ENCODE measurements around the gene LAMA5. TPM values are rescaled to one million over a fixed set of nuclear protein-coding genes. Genes with fewer than 3 reads are reported as not detected.

LAMA5 gene
- total RNA-seq, 1 donor from 2014 or later, result 5.4 TPM

DNA sequence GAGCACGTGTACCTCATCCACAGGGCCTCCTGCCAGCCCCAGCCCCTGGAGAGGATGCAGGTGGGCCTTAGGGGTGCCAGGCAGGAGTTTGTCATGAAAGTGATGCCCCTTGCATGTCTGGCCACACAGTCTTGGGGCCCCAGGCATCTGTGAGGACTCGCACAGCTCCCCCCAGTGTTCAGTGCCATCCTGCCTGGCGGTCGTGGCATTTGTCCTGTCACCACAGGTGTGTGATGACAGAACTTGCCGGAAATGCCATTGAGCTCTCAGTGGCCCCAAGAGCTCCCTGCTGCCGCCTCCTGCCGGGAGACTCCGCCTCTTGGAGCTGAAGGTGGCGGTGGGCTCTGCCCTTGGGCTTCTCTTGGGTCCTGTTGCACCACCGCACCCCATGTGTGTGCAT lies 94.9 kb downstream of the LAMA5 start:
- no peak for DNase-seq (ENCODE audit: low read depth in 2 of 2)

GRCh38 chr20:62269871-62270270 lies 97.2 kb downstream of the LAMA5 start:
- no peak for DNase-seq (ENCODE audit: low read depth in 2 of 2)

- DNase-seq (ENCODE audit: low read depth in 2 of 2), result no peak
Measured at GRCh38 chr20:62269378-62269777, 97.7 kb downstream of the LAMA5 start.

DNA sequence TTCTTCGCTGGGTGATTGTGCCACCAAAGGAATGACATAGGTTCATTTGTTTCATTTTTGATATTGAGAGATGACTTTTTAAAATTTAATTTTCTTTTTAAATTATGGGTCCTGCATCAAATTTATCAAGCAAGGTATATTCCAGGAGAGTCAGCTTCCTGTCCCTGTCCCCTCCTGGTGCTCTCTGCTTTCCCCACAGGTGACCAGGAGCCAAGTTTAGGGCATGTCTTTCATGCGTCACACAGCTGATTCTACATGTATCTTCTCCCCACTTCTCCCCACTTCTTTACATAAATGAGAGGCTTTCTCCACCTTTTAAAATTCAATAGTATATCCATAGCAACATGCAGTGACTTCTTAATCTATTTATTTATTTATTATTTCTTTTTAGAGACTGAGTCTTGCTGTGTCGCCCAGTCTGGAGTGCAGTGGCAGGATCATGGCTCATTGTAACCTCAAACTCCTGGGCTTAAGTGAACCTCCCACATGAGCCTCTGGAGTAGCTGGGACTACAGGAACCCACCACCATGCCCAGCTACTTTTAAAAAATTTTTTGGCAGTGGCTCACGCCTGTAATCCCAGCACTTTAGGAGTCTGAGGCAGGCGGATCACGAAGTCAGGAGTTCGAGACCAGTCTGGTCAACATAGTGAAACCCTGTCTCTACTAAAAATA lies 98.7 kb downstream of the LAMA5 start:
- DNase-seq (ENCODE audit: low read depth in 2 of 2), result no peak

DNA sequence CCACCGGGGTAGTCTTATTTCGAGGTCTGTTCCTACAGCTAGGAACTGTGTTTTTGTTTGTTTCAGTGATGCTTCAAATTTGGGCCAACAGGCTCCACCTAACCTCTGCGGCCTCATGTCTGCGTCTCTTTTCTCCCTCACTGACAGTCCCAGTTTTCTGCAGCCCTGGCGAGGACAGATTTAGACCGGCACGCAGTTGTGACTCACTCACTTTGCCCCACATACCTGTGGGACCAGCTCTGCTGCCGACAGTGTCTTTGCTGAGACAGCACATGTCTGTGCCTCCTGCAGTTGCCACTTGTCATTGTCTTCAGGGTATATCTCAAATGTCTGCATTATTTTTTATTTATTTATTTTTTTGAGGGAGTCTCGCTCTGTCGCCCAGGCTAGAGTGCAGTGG lies 99.6 kb downstream of the LAMA5 start:
- DNase-seq (ENCODE audit: low read depth in 2 of 2), result no peak

DNA sequence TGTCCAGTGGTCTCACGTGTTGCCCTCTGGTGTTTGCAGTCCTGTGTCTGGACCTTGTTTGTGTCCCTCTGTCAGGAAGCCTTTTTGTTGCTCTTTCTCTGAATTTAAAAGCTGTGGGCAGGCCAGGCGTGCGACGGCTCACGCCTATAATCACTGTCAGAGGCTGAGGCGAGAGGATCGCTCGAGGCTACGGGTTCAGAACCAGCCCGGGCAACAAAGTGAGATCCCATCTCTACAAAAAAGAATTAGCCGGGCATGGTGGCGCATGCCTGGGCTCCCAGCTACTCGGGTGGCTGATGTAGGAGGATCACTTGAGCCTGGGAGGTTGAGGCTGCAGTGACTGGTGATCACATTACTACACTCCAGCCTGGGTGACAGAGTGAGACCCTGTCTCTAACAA lies 100.3 kb downstream of the LAMA5 start:
- no peak for DNase-seq (ENCODE audit: low read depth in 2 of 2)

DNA sequence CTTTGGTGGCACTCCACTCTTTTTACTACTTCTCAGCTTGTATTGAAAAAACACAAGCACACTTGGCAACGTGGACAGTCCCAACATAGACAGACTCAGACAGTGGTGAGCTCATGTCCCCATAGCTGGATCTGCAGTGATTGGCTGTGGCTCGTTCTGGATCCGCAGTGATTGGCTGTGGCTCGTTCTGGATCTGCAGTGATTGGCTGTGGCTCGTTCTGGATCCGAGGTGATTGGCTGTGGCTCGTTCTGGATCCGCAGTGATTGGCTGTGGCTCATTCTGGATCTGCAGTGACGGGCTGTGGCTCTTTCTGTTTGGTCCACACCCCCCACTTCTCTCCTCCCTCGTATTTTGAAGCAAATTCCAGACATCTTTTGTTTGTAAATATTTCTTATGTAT lies 100.8 kb downstream of the LAMA5 start:
- no peak for DNase-seq (ENCODE audit: low read depth in 2 of 2)

- DNase-seq (ENCODE audit: low read depth in 2 of 2), result no peak
Measured at GRCh38 chr20:62265365-62265764, 101.7 kb downstream of the LAMA5 start.

DNA sequence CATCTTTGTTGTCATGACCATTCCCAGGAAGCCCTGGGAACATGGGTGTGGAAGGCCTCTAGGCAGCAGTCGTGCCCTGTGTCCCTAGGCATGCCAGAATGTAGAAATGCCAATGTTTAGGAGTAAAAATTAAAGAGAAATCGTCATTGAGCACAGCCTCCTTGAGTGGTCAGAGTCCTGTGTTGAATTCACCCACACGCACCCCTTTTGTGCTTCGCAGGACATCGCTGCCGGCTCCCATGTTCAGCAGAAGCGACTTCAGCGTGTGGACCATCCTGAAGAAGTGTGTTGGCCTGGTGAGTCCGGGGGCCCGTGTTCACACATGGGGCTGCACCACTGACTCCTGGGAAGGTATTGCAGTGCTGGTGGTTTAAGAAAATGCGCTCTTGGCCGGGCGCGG lies 103.7 kb downstream of the LAMA5 start:
- no peak for DNase-seq (ENCODE audit: low read depth in 2 of 2)

DNA sequence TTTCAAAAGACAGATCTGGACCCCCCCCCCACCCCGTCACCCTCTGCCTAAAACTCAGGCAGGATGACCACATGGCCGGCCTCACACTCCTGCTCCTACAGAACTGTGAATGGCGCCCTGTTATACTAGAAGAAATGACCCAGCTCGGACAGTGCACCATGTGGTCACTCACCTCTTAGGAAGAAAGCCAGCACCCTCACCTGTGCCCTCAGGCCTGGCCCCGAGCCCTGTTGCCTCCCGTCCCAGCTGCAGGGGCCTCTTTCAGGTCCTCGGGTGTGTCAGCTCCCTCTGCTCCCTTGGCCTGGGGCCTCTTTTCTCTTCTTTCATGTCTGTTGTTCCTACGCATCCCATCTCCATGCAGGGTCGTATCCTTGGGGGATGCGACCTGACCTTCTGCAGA lies 105.0 kb downstream of the LAMA5 start:
- no peak for DNase-seq (ENCODE audit: low read depth in 2 of 2)

DNA sequence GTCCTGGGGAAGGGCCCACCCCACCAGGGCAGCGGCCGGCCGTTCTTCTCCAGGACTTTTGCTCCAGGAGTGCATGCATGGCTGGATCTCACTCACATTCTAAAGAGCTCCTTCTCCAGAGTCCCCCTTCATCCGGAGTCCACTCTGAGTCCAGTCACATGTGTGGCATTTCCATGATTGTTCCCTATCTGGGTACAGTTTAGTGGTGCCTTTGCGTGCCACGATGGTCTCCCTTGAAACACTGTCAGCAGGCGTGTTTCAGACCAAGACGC lies 107.9 kb downstream of the LAMA5 start:
- DNase-seq (ENCODE audit: low read depth in 2 of 2), result no peak

Other genes starting within 250 kb of the LAMA5 start
- gene LSM14B, start 244.8 kb downstream of the LAMA5 start, total RNA-seq, result 21.1 and 25.0 TPM in 2 replicates
- gene PSMA7, start 223.9 kb downstream of the LAMA5 start, total RNA-seq, result 293 and 309 TPM in 2 replicates
- 6.8 and 8.1 TPM in 2 replicates for gene SS18L1, start 223.5 kb downstream of the LAMA5 start, total RNA-seq
- 7.4 and 10.9 TPM in 2 replicates for gene MTG2, start 184.3 kb downstream of the LAMA5 start, total RNA-seq
- not detected in 2 replicates for gene HRH3, start 147.0 kb downstream of the LAMA5 start, total RNA-seq
- 18.7 and 34.9 TPM in 2 replicates for gene OSBPL2, start 128.8 kb downstream of the LAMA5 start, total RNA-seq
- 69.4 and 77.6 TPM in 2 replicates for gene ADRM1, start 64.3 kb downstream of the LAMA5 start, total RNA-seq
- 960 and 1,048 TPM in 2 replicates for gene RPS21, start 19.8 kb upstream of the LAMA5 start, total RNA-seq
- gene CABLES2, start 40.0 kb upstream of the LAMA5 start, total RNA-seq, result 0.40 and 0.44 TPM in 2 replicates
- gene RBBP8NL, start 60.2 kb upstream of the LAMA5 start, total RNA-seq, result not detected in 2 replicates
- not detected in 2 replicates for gene GATA5, start 108.7 kb upstream of the LAMA5 start, total RNA-seq